Endothelial cell of umbilical vein (primary cell): ENCODE data around the gene EIF2D.

Source experiments
- EZH2 ChIP-seq: IDR thresholded peaks from 2 replicates; pipeline ENCODE4 v1.6.1; 2012; ENCODE audit warnings: borderline replicate concordance, low read depth, mild to moderate bottlenecking, moderate library complexity, low read length, inconsistent platforms; ENCODE audit not compliant: severe bottlenecking
- TF ChIP-seq, protein P1 (sequence below): IDR thresholded peaks from 2 replicates; pipeline ENCODE4 v1.6.1; 2011; ENCODE audit not compliant: insufficient read depth, insufficient read length

DNA sequence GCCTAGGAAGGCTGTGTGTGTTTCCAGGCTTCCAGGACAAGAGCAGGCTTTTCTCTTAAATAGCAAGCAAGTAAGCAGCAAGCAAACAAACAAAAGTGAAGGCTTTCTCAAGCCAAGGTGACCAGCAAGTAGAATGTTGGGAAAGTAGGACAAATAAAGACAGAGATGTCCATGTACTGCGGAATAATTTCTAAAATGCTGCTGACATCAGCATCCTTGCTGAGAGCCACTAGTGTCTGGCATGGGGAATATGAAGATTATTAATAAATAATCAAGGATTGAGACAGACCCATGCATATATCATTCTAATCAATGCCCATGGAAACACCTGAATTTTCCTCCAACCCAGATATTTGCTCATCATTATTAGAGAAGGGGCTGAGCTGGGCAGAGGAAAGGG is 16.7 kb upstream of the EIF2D start:
- TF ChIP-seq, protein P1, sequence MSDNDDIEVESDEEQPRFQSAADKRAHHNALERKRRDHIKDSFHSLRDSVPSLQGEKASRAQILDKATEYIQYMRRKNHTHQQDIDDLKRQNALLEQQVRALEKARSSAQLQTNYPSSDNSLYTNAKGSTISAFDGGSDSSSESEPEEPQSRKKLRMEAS = no peak
- no peak for TF ChIP-seq EZH2
